ENCODE data around the gene GPR37L1. TPM values are rescaled to one million over a fixed set of nuclear protein-coding genes. Genes with fewer than 3 reads are reported as not detected.

Gene GPR37L1
- total and polyA plus RNA-seq, 10 of the 15 experiments (the other 5 are each of a cell fraction or from before 2014, with no cell fraction given), result under 0.01 to 0.08 (median 0.02) TPM; not detected in 5

DNA sequence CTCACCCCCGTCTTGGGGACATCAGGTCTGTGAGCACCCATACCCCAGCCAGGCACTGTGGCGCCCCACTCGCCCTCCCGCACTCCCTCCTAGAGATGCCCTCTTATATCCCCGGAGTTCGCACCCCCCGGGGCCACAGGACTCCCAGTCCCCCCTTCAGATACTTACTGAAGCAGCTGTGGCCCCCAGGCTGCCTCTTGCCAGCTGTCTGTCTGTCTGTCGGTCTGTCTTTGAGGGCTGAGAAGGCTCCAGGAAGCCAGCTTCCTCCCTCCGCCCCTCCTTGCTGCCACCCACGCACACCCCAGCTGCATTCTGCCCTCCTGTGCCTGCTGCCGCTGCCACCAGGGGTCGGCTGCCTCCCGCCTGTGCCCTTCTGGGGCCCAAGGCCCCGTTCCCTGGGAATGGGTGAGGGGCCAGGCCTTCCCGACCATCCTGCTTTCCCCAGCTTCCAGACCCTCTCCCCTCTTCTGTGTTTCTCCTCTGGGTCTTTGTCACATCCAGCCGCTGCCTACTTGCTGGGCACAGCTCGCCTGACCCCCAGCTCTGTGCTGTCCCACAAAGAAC lies 37.7 kb downstream of the GPR37L1 start, which contains the start of gene PTPN7 (continued):
- TF ChIP-seq, protein P1, sequence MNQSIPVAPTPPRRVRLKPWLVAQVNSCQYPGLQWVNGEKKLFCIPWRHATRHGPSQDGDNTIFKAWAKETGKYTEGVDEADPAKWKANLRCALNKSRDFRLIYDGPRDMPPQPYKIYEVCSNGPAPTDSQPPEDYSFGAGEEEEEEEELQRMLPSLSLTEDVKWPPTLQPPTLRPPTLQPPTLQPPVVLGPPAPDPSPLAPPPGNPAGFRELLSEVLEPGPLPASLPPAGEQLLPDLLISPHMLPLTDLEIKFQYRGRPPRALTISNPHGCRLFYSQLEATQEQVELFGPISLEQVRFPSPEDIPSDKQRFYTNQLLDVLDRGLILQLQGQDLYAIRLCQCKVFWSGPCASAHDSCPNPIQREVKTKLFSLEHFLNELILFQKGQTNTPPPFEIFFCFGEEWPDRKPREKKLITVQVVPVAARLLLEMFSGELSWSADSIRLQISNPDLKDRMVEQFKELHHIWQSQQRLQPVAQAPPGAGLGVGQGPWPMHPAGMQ (IDR thresholded peaks at IDR 0.05; ENCODE audit: borderline replicate concordance), result no peak
- TF ChIP-seq SIX5 (IDR thresholded peaks at IDR 0.05; ENCODE audit: low read depth, low read length, severe bottlenecking) (no peak), PAX8 (IDR thresholded peaks at IDR 0.05) (no peak), SIN3A (IDR thresholded peaks at IDR 0.05; ENCODE audit: low read depth, low read length) (no peak), CEBPB (IDR thresholded peaks at IDR 0.05; ENCODE audit: borderline replicate concordance in 1 of 2, low read depth in 2 of 2, low read length in 2 of 2) (no peak), ZNF384 (IDR thresholded peaks at IDR 0.05; ENCODE audit: borderline replicate concordance, low read depth, low read length) (no peak), BHLHE40 (IDR thresholded peaks at IDR 0.05; ENCODE audit: borderline replicate concordance in 1 of 2, low read depth in 2 of 2, low read length in 1 of 2) (peak; percentile 70 to 90; a peak in 3 of 4 replicates), ZNF217 (IDR thresholded peaks at IDR 0.05) (0 out of 2 replicates have a peak, but pooled peaks have one; percentile 52), MYB (IDR thresholded peaks at IDR 0.05; ENCODE audit: borderline replicate concordance, low read depth, low read length) (no peak), POLR2AphosphoS5 (IDR thresholded peaks at IDR 0.05; ENCODE audit: low read length) (peak; percentile 19; the same call in 1 of the 2 replicates), ETV6 (conservative IDR thresholded peaks at IDR 0.05 in 1 of 2, IDR thresholded peaks at IDR 0.05 in 1 of 2; ENCODE audit: borderline replicate concordance in 1 of 2, low read depth in 1 of 2) (no peak), ZSCAN29 (IDR thresholded peaks at IDR 0.05) (no peak), IKZF1 (conservative IDR thresholded peaks at IDR 0.05) (peak; percentile 77)
- TF ChIP-seq, protein P2, sequence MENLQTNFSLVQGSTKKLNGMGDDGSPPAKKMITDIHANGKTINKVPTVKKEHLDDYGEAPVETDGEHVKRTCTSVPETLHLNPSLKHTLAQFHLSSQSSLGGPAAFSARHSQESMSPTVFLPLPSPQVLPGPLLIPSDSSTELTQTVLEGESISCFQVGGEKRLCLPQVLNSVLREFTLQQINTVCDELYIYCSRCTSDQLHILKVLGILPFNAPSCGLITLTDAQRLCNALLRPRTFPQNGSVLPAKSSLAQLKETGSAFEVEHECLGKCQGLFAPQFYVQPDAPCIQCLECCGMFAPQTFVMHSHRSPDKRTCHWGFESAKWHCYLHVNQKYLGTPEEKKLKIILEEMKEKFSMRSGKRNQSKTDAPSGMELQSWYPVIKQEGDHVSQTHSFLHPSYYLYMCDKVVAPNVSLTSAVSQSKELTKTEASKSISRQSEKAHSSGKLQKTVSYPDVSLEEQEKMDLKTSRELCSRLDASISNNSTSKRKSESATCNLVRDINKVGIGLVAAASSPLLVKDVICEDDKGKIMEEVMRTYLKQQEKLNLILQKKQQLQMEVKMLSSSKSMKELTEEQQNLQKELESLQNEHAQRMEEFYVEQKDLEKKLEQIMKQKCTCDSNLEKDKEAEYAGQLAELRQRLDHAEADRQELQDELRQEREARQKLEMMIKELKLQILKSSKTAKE (IDR thresholded peaks at IDR 0.05; ENCODE audit: low read depth, poor library complexity, severe bottlenecking), result peak; percentile 32
- TF ChIP-seq, protein P3, sequence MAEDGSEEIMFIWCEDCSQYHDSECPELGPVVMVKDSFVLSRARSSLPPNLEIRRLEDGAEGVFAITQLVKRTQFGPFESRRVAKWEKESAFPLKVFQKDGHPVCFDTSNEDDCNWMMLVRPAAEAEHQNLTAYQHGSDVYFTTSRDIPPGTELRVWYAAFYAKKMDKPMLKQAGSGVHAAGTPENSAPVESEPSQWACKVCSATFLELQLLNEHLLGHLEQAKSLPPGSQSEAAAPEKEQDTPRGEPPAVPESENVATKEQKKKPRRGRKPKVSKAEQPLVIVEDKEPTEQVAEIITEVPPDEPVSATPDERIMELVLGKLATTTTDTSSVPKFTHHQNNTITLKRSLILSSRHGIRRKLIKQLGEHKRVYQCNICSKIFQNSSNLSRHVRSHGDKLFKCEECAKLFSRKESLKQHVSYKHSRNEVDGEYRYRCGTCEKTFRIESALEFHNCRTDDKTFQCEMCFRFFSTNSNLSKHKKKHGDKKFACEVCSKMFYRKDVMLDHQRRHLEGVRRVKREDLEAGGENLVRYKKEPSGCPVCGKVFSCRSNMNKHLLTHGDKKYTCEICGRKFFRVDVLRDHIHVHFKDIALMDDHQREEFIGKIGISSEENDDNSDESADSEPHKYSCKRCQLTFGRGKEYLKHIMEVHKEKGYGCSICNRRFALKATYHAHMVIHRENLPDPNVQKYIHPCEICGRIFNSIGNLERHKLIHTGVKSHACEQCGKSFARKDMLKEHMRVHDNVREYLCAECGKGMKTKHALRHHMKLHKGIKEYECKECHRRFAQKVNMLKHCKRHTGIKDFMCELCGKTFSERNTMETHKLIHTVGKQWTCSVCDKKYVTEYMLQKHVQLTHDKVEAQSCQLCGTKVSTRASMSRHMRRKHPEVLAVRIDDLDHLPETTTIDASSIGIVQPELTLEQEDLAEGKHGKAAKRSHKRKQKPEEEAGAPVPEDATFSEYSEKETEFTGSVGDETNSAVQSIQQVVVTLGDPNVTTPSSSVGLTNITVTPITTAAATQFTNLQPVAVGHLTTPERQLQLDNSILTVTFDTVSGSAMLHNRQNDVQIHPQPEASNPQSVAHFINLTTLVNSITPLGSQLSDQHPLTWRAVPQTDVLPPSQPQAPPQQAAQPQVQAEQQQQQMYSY (CRISPR knock-in tag; IDR thresholded peaks at IDR 0.05), result no peak
- TF ChIP-seq, protein P4, sequence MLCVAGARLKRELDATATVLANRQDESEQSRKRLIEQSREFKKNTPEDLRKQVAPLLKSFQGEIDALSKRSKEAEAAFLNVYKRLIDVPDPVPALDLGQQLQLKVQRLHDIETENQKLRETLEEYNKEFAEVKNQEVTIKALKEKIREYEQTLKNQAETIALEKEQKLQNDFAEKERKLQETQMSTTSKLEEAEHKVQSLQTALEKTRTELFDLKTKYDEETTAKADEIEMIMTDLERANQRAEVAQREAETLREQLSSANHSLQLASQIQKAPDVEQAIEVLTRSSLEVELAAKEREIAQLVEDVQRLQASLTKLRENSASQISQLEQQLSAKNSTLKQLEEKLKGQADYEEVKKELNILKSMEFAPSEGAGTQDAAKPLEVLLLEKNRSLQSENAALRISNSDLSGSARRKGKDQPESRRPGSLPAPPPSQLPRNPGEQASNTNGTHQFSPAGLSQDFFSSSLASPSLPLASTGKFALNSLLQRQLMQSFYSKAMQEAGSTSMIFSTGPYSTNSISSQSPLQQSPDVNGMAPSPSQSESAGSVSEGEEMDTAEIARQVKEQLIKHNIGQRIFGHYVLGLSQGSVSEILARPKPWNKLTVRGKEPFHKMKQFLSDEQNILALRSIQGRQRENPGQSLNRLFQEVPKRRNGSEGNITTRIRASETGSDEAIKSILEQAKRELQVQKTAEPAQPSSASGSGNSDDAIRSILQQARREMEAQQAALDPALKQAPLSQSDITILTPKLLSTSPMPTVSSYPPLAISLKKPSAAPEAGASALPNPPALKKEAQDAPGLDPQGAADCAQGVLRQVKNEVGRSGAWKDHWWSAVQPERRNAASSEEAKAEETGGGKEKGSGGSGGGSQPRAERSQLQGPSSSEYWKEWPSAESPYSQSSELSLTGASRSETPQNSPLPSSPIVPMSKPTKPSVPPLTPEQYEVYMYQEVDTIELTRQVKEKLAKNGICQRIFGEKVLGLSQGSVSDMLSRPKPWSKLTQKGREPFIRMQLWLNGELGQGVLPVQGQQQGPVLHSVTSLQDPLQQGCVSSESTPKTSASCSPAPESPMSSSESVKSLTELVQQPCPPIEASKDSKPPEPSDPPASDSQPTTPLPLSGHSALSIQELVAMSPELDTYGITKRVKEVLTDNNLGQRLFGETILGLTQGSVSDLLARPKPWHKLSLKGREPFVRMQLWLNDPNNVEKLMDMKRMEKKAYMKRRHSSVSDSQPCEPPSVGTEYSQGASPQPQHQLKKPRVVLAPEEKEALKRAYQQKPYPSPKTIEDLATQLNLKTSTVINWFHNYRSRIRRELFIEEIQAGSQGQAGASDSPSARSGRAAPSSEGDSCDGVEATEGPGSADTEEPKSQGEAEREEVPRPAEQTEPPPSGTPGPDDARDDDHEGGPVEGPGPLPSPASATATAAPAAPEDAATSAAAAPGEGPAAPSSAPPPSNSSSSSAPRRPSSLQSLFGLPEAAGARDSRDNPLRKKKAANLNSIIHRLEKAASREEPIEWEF (IDR thresholded peaks at IDR 0.05; ENCODE audit: insufficient replicate concordance, low read depth, low read length), result no peak
